K562 (cell line): Measurements from ENCODE around the gene TRIM38. TPM values are rescaled to one million over a fixed set of nuclear protein-coding genes. Genes with fewer than 3 reads are reported as not detected.

Experiments used
- COPS2 ChIP-seq: fragments of 450-650 bp; conservative IDR thresholded peaks from 2 replicates; pipeline ENCODE4 v1.6.1; 2016; ENCODE audit warnings: mild to moderate bottlenecking, moderate library complexity
- CTBP1 ChIP-seq: fragments of 450-650 bp; IDR thresholded peaks from 2 replicates; pipeline ENCODE4 v1.6.1; 2016; ENCODE audit warnings: borderline replicate concordance
- NONO ChIP-seq, 2 experiments: fragments of 200-400 bp in 1 of 2; fragments of 450-650 bp in 1 of 2; formaldehyde crosslinking in 1 of 2; IDR thresholded peaks; 2 replicates each; pipeline ENCODE4 v1.6.1; 2017; ENCODE audit warnings: low read depth in 2 of 2, mild to moderate bottlenecking in 2 of 2, moderate library complexity in 2 of 2, low read length in 1 of 2
- POLR2B ChIP-seq: fragments of 450-650 bp; IDR thresholded peaks from 2 replicates; pipeline ENCODE4 v1.6.1; 2018; ENCODE audit warnings: low read depth; ENCODE audit not compliant: partially characterized antibody
- POLR3A ChIP-seq: IDR thresholded peaks from 2 replicates; pipeline ENCODE4 v1.6.1; 2011; ENCODE audit warnings: borderline replicate concordance, mild to moderate bottlenecking, moderate library complexity; ENCODE audit not compliant: insufficient read length, insufficient read depth; ENCODE audit errors: extremely low read depth
- RHOXF2B ChIP-seq: fragments of 250-450 bp; sonication (Bioruptor Pico); conservative IDR thresholded peaks from 2 replicates; pipeline ENCODE4 v1.5.1; 2021
- TAF1 ChIP-seq: IDR thresholded peaks from 2 replicates; pipeline ENCODE4 v1.6.1; 2011; ENCODE audit warnings: mild to moderate bottlenecking, low read length, moderate library complexity; ENCODE audit not compliant: insufficient read depth, control insufficient read depth, severe bottlenecking; ENCODE audit errors: extremely low read depth
- polyA plus RNA-seq, 8 experiments: library from polyadenylated mRNA; depleted of rRNA in 4 of 8; stranded (reverse) in 5 of 8; unstranded in 3 of 8; fragments of >200 nt; fragmentation: Nextera tagmentation in 2 of 8; fragmentation: Illumina TruSeq in 1 of 8; extraction: Ambion mirVana in 2 of 8; extraction: Trizol in 1 of 8; gene quantifications; 2 replicates each; pipeline versions ENCODE4 v1.2.1 to v1.2.3, GENCODE V29; 2011 to 2014; ENCODE audit warnings: inconsistent platforms in 1 of 8, missing spikeins in 1 of 8
- total RNA-seq, 7 experiments: library from RNA; depleted of rRNA in 6 of 7; stranded (reverse); fragments of >200 nt in 6 of 7; fragmentation: Illumina TruSeq in 2 of 7; extraction: Trizol in 2 of 7; gene quantifications; 2 replicates each; pipeline versions ENCODE4 v1.2.1 to v1.2.3, GENCODE V29; 2011 to 2021; ENCODE audit warnings: low replicate concordance in 1 of 7
- TF ChIP-seq, protein P1 (sequence below), 2 experiments: fragments of 450-650 bp; formaldehyde crosslinking in 1 of 2; IDR thresholded peaks; 2 replicates each; pipeline versions ENCODE4 v1.4.0 to v1.6.1; 2014 to 2020; ENCODE audit warnings: mild to moderate bottlenecking in 2 of 2, borderline replicate concordance in 1 of 2, low read depth in 1 of 2
- TF ChIP-seq, protein P2 (sequence below): fragments of 450-650 bp; IDR thresholded peaks from 2 replicates; pipeline ENCODE4 v1.6.1; 2016; ENCODE audit warnings: borderline replicate concordance
- TF ChIP-seq, protein P3 (sequence below): sonication (generic); formaldehyde crosslinking; IDR thresholded peaks from 2 replicates; pipeline ENCODE4 v1.8.0; 2023; ENCODE audit warnings: mild to moderate bottlenecking, missing genetic modification reagents

TRIM38 gene
- total and polyA plus RNA-seq, 9 of the 15 experiments (the other 6 are each of a cell fraction or from before 2014, with no cell fraction given) = 1.7 to 6.7 (median 6.3) TPM

DNA sequence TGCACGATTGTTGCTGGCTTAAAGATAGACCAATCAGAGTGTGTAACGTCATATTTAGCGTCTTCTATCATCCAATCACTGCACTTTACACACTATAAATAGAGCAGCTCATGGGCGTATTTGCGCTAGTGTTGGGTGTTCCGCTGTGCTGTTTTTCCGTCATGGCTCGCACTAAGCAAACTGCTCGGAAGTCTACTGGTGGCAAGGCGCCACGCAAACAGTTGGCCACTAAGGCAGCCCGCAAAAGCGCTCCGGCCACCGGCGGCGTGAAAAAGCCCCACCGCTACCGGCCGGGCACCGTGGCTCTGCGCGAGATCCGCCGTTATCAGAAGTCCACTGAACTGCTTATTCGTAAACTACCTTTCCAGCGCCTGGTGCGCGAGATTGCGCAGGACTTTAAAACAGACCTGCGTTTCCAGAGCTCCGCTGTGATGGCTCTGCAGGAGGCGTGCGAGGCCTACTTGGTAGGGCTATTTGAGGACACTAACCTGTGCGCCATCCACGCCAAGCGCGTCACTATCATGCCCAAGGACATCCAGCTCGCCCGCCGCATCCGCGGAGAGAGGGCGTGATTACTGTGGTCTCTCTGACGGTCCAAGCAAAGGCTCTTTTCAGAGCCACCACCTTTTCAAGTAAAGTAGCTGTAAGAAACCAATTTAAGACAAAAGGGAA, 57.9 kb downstream of the TRIM38 start (continued):
- TF ChIP-seq, protein P1, sequence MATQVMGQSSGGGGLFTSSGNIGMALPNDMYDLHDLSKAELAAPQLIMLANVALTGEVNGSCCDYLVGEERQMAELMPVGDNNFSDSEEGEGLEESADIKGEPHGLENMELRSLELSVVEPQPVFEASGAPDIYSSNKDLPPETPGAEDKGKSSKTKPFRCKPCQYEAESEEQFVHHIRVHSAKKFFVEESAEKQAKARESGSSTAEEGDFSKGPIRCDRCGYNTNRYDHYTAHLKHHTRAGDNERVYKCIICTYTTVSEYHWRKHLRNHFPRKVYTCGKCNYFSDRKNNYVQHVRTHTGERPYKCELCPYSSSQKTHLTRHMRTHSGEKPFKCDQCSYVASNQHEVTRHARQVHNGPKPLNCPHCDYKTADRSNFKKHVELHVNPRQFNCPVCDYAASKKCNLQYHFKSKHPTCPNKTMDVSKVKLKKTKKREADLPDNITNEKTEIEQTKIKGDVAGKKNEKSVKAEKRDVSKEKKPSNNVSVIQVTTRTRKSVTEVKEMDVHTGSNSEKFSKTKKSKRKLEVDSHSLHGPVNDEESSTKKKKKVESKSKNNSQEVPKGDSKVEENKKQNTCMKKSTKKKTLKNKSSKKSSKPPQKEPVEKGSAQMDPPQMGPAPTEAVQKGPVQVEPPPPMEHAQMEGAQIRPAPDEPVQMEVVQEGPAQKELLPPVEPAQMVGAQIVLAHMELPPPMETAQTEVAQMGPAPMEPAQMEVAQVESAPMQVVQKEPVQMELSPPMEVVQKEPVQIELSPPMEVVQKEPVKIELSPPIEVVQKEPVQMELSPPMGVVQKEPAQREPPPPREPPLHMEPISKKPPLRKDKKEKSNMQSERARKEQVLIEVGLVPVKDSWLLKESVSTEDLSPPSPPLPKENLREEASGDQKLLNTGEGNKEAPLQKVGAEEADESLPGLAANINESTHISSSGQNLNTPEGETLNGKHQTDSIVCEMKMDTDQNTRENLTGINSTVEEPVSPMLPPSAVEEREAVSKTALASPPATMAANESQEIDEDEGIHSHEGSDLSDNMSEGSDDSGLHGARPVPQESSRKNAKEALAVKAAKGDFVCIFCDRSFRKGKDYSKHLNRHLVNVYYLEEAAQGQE (IDR thresholded peaks at IDR 0.05; ENCODE audit: borderline replicate concordance) = no peak
- TF ChIP-seq, protein P1 (CRISPR knock-in tag; IDR thresholded peaks at IDR 0.05; ENCODE audit: low read depth) = no peak
- TF ChIP-seq COPS2 (no peak), RHOXF2B (CRISPR knock-in tag) (no peak), POLR3A (no peak), TAF1 (peak; percentile 60), CTBP1 (no peak; the same call in 1 of the 2 replicates), NONO (IDR thresholded peaks at IDR 0.05; ENCODE audit: low read depth in 2 of 2, low read length in 1 of 2) (no peak), POLR2B (peak; percentile 86)
- TF ChIP-seq, protein P2, sequence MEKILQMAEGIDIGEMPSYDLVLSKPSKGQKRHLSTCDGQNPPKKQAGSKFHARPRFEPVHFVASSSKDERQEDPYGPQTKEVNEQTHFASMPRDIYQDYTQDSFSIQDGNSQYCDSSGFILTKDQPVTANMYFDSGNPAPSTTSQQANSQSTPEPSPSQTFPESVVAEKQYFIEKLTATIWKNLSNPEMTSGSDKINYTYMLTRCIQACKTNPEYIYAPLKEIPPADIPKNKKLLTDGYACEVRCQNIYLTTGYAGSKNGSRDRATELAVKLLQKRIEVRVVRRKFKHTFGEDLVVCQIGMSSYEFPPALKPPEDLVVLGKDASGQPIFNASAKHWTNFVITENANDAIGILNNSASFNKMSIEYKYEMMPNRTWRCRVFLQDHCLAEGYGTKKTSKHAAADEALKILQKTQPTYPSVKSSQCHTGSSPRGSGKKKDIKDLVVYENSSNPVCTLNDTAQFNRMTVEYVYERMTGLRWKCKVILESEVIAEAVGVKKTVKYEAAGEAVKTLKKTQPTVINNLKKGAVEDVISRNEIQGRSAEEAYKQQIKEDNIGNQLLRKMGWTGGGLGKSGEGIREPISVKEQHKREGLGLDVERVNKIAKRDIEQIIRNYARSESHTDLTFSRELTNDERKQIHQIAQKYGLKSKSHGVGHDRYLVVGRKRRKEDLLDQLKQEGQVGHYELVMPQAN = no peak
- TF ChIP-seq, protein P3, sequence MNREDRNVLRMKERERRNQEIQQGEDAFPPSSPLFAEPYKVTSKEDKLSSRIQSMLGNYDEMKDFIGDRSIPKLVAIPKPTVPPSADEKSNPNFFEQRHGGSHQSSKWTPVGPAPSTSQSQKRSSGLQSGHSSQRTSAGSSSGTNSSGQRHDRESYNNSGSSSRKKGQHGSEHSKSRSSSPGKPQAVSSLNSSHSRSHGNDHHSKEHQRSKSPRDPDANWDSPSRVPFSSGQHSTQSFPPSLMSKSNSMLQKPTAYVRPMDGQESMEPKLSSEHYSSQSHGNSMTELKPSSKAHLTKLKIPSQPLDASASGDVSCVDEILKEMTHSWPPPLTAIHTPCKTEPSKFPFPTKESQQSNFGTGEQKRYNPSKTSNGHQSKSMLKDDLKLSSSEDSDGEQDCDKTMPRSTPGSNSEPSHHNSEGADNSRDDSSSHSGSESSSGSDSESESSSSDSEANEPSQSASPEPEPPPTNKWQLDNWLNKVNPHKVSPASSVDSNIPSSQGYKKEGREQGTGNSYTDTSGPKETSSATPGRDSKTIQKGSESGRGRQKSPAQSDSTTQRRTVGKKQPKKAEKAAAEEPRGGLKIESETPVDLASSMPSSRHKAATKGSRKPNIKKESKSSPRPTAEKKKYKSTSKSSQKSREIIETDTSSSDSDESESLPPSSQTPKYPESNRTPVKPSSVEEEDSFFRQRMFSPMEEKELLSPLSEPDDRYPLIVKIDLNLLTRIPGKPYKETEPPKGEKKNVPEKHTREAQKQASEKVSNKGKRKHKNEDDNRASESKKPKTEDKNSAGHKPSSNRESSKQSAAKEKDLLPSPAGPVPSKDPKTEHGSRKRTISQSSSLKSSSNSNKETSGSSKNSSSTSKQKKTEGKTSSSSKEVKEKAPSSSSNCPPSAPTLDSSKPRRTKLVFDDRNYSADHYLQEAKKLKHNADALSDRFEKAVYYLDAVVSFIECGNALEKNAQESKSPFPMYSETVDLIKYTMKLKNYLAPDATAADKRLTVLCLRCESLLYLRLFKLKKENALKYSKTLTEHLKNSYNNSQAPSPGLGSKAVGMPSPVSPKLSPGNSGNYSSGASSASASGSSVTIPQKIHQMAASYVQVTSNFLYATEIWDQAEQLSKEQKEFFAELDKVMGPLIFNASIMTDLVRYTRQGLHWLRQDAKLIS (CRISPR knock-in tag) = peak; percentile 92
